ACC112 (cell line): ENCODE measurements around the gene AHNAK2.

Experiments
- H2AFZ ChIP-seq: fragments of 200-600 bp; sonication (generic); one replicate; pipeline ENCODE4 v1.6.0; 2017; ENCODE audit warnings: antibody characterized with exemption, low read length; ENCODE audit not compliant: unreplicated experiment
- H3K27ac ChIP-seq: fragments of 200-600 bp; sonication (generic); 2 replicates; pipeline ENCODE4 v1.5.1; 2014; ENCODE audit warnings: low read depth, mild to moderate bottlenecking, antibody characterized with exemption, low read length, moderate library complexity
- H3K27me3 ChIP-seq: fragments of 200-600 bp; sonication (generic); 2 replicates; pipeline ENCODE4 v1.6.1; 2014; ENCODE audit warnings: mild to moderate bottlenecking, antibody characterized with exemption, low read length, moderate library complexity, mixed read lengths; ENCODE audit not compliant: insufficient read depth
- H3K36me3 ChIP-seq: fragments of 200-600 bp; sonication (generic); 2 replicates; pipeline ENCODE4 v1.6.1; 2016; ENCODE audit warnings: mild to moderate bottlenecking, antibody characterized with exemption, low read length, moderate library complexity, mixed read lengths; ENCODE audit not compliant: insufficient read depth
- H3K4me1 ChIP-seq: fragments of 200-600 bp; sonication (generic); one replicate; pipeline ENCODE4 v1.6.1; 2016; ENCODE audit warnings: low read length, mixed read lengths; ENCODE audit not compliant: insufficient read depth, unreplicated experiment, control insufficient read depth
- H3K4me3 ChIP-seq: fragments of 200-600 bp; sonication (generic); 2 replicates; pipeline ENCODE4 v1.5.1; 2014; ENCODE audit warnings: mild to moderate bottlenecking, low read depth, low read length
- H3K79me2 ChIP-seq: fragments of 200-600 bp; sonication (generic); one replicate; pipeline ENCODE4 v1.6.0; 2016; ENCODE audit warnings: low read length; ENCODE audit not compliant: control insufficient read depth, unreplicated experiment, insufficient read depth

AHNAK2 gene

DNA sequence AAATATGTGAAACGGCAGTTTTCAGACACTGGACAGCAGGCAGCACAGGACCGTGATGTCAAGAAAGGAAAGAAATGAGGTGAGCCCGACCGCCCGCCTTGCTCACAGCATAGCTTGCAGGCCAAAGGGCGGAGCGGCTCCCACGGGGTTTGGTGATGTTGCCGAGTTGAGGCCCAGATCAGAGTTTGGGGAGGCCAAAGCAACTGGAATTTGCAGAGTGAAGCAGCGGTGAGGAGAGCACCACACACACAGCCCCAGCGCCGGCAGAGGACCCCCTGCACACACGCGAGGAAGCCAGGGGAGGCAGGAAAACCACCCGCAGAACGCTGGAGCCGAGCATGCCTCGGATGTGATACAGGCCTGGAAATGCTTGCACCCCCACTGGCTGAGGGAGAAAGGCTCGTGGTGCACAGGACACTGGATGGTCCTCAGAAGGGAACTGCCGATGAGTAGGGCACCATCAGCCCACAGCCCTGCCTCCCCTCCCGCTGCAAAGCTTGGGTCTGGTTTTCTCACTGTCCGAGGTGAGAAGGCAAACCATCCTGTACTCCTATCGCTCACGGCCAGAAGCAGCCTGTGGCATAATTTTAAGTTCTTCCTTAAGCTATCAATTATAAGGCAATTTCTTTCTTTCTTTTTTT is 79.2 kb downstream of the AHNAK2 start:
- no peak overlapping the region for H3K27ac ChIP-seq
- no peaks in the 10 kb centered on the region for H3K79me2 ChIP-seq
- H3K36me3 ChIP-seq, result no peaks in the 10 kb centered on the region
- no peaks in the 10 kb centered on the region for H3K4me1 ChIP-seq
- peaks cover 3% of the 10 kb centered on the region; the same call in 1 of the 2 replicates for H3K27me3 ChIP-seq
- no peak overlapping the region for H3K4me3 ChIP-seq
- no peak overlapping the region for H2AFZ ChIP-seq

DNA sequence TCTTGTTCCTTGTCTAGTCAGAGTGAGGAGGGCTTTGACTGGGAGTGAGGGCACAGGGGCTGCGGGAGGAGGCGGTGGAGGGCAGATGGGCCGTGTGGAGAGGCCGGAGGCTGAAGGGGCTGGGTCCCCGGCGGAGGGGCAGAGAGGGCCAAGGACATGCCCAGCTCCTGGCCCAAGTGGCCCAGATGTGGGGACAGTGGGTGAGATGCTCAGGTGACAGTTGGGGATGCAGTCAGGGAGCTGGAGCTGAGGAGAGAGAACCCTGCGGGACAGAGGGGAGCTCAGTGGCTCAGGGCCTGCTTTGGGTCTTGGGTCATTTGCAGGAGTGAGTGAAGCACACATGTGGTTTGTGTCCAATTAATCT is 80.0 kb downstream of the AHNAK2 start:
- H2AFZ ChIP-seq, result no peak overlapping the region
- H3K4me3 ChIP-seq, result no peak overlapping the region
- no peaks in the 10 kb centered on the region for H3K36me3 ChIP-seq
- no peaks in the 10 kb centered on the region for H3K4me1 ChIP-seq
- H3K27me3 ChIP-seq, result no peaks in the 10 kb centered on the region
- H3K79me2 ChIP-seq, result no peaks in the 10 kb centered on the region
- no peak overlapping the region for H3K27ac ChIP-seq

DNA sequence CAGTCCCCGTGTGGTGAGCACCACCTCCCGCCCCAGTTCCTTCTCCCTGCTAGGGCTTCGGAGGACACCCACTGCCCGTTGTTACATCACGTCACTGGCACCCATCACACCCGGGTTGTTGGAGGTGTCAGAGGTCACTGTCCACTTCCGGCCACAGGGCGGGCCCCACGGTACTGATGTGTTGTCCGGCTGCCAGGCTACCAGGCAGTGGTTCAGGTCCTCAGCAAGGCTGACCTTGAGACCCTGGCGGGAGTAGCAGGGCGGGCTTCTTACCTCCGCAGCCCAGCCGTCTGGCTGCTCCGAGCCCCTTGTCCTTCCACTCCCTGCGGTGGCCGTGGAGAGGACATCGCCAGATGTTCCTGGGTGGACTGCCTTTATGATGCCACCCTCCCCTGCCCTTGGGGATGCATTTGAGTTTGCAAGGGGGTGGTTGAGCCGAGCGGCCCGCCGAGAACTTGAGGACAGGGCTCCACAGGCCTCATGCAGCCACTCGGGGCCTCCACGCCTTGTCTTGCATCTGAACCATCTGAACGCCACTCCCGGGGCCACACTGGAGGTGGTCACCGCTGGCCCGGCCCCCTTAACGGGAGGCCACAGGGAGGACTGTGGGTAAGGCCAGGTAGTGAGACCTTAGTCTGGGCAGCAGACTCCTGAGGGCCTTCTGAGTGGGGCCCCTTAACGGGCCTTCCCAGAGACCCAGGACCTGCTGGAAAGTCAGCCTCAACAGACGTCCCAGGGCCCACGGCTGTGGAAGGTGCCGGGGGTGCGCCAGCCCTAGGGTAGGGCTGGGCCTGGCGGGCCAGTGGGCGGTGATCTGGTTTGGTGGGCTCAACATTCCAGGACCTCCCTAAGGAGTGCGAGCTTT is 80.6 kb downstream of the AHNAK2 start:
- Histone ChIP-seq H3K36me3 (no peaks in the 10 kb centered on the region), H3K27me3 (no peaks in the 10 kb centered on the region), H3K4me1 (no peaks in the 10 kb centered on the region), H3K27ac (no peak overlapping the region), H3K79me2 (no peaks in the 10 kb centered on the region), H3K4me3 (no peak overlapping the region), H2AFZ (no peak overlapping the region)

DNA sequence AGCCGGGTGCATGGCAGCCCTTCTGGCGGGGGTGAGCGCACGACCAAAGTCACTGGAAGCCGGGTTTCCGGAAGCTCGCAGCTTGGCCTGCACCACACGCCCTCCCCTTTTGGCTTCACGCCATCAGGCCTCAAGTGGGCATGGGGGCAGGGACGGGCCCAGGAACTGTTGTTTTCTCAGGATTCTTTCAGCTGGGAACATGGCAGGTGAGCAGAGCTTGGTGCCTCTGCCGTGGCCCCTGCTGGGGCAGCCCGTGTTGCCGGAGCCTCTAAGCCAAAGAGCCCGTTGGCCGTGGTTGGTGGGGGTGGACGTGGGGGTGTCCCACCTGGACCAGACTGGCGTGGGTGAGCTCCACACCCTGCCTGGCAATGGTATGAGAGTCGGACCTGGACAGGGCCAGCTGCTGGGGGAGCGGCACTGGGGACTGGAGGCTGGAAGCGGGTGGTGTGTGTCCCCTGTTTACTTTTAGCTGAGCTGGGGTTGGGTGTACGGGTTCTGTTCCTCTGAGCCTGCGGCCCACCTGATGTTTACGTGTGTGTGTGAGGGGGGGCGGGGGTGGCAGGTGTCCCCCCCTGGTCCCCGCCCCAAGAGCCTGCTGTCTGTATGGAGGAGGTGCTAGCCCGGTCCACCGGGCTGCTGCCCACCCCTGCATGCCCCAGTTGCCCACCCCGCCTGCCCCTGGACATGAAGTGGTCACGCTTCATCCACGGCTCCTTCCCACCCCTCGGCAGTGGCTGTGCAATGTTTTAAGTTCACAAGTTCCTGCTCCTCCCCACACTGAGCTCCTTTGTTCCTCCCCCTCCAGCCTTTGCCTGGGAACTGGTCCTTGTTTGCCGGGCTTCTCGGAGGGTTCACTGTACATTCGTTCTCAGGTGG is 82.2 kb downstream of the AHNAK2 start:
- no peaks in the 10 kb centered on the region for H3K79me2 ChIP-seq
- H3K27ac ChIP-seq, result no peak overlapping the region
- H3K27me3 ChIP-seq, result no peaks in the 10 kb centered on the region
- no peaks in the 10 kb centered on the region for H3K4me1 ChIP-seq
- no peaks in the 10 kb centered on the region for H3K36me3 ChIP-seq
- H3K4me3 ChIP-seq, result no peak overlapping the region
- H2AFZ ChIP-seq, result no peak overlapping the region

DNA sequence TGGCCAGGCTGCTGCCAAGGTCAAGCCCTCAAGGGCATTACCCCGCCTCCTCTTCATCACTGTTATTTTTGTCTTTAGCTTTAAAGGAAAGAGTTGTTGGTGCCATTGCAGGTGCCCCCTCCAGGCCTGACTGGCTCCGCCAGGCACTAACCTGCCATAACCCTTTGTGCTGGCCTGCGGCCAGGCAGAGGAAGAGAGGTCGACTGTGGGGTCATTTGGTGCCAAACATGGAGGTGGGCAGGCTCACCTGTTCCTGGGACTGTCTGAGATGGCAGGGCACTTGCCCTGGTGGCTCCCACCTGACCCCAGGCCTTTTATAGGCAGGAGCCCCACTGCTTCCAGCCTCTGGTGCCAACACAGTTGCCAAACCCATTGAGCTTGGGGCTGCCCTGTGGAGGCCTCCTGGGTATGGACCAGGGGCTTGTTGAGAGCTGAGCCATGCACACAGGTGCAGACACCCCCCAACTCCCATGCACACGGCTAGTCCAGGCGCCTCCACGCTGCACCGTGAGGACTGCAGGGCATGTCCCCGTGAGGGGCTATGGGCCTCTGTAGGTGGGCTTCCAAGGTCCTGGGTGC is 82.9 kb downstream of the AHNAK2 start:
- Histone ChIP-seq H3K36me3 (no peaks in the 10 kb centered on the region), H3K4me3 (no peak overlapping the region), H2AFZ (no peak overlapping the region), H3K79me2 (no peaks in the 10 kb centered on the region), H3K4me1 (no peaks in the 10 kb centered on the region), H3K27ac (no peak overlapping the region), H3K27me3 (no peaks in the 10 kb centered on the region)

DNA sequence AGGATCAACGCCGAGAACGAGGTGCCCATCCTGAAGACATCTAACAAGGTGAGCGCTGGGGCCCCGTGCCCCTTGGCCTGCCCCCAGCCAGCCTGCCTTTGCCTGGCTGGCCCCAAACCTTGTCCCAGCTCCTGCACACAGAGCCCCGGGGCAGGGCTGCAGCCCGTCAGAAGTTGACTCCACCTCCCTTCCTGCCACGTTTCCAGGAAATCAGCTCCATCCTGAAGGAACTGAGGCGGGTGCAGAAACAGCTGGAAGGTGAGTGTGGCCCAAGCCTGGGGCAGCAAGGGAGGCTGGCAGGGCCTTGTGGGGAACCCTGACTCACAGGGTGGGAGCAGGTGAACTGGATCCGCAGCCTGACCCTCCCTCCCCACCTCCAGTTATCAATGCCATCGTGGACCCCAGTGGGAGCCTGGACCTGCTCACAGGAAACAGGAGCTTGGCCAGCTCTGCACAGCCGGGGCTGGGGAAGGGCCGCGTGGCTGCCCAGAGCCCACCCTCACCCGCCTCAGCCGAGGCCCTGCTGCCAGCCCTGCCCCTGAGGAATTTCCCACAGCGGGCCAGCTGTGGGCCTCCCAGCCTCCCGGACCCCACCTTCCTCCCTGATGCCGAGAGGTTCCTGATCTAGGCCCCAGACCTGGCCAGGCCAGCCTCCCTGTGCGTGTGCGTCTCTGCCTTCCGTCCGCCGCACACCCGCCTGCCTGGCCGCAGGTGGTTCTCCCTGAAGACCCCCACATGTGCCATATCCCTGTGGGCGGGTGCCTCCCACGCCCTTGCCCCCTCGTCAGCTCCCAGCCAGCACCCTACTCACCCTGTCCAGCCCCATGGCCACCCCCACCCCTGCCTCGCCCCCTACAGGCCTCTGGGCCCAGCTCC is 83.6 kb downstream of the AHNAK2 start:
- Histone ChIP-seq H3K36me3 (no peaks in the 10 kb centered on the region), H3K27me3 (no peaks in the 10 kb centered on the region), H3K79me2 (no peaks in the 10 kb centered on the region), H3K4me1 (no peaks in the 10 kb centered on the region), H2AFZ (no peak overlapping the region), H3K27ac (no peak overlapping the region), H3K4me3 (no peak overlapping the region)

DNA sequence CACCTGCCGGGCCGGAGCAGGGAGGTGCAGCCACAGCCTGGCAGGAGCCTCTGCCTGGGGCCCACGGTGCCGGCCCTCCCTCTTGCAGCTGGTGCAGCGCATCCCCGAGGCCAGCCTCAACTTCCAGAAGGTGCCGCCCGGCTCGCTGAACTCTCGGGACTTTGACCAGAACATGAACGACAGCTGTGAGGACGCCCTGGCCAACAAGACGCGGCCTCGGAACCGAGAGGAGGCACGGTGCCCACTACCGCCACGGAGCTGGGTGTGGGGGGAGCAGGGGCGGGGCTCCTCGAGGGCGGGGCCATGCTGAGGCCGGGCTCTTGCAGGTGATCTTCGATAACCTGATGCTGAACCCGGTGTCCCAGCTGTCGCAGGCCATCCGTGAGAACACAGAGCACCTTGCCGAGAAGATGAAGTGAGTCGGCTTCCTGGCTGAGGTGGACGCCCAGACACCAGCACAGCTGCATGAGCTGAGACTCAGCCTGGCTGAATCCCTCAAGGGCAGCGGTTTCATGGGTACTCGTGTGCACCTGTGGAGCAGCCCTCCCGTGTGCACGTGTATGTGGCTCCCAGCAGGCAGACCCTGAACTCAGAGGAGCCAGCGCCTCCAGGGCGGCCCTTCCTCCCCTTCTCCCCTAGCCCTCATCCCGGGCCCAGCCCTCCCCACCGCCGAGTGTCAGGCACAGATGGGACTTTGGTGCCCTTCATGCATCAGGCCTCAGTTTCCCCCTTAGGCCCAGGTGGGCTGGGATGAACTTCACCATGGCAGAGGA is 84.6 kb downstream of the AHNAK2 start:
- no peaks in the 10 kb centered on the region for H3K79me2 ChIP-seq
- H3K27ac ChIP-seq, result no peak overlapping the region
- H3K4me3 ChIP-seq, result no peak overlapping the region
- H3K4me1 ChIP-seq, result no peaks in the 10 kb centered on the region
- no peaks in the 10 kb centered on the region for H3K36me3 ChIP-seq
- no peak overlapping the region for H2AFZ ChIP-seq
- H3K27me3 ChIP-seq, result no peaks in the 10 kb centered on the region

DNA sequence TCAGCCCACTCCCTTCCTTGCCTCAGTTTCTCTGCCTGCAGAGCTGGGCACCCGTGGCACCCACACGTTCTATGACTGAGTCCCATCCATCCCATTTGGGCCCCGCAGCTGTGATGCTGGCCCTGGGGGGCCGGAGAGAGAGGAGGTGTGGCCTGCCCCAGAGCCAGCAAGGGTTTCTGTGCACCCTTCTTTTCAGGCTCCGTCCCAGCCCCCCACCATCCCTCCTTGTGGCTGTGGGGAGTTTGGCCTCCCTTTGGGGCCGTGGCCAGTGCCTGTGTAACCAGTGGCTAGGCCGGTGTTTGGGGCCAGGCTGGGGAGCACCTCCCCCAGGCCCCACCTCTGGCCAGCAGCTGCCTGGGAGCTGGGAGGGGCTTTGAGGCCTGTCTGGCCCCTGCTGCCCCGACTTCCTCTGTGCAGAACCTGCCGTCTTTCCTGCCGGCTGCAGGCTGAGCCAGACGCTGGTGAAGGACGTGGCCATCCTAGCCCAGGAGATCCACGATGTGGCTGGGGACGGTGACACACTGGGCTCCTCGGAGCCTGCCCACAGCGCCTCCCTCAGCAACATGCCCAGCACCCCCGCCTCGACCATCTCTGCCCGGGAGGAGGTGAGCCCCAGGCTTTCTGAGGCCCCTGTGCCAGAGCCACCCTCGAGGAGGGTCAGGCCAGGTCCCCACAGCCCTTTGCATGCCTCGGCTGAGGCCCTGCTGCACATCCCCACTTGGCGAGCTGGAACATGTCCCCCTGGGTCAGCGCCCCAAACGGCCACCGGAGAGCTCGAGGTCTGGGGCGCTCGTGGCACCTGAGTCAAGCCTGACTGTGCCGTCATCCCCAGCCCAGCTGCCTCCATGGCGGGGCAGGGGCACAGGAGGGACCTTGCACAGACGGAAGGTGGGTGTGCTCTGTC is 85.4 kb downstream of the AHNAK2 start:
- Histone ChIP-seq H3K4me1 (no peaks in the 10 kb centered on the region), H2AFZ (no peak overlapping the region), H3K27ac (no peak overlapping the region), H3K4me3 (no peak overlapping the region), H3K36me3 (no peaks in the 10 kb centered on the region; the same call in 1 of the 2 replicates), H3K27me3 (no peaks in the 10 kb centered on the region), H3K79me2 (no peaks in the 10 kb centered on the region)
